GM12891 (cell line): ENCODE data around the gene VEZT.

ENCODE experiments used
- PAX5 ChIP-seq: IDR thresholded peaks from 2 replicates; pipeline ENCODE4 v1.6.1; 2011; ENCODE audit warnings: low read length, moderate library complexity, mild to moderate bottlenecking; ENCODE audit not compliant: insufficient read depth, severe bottlenecking
- POLR2A ChIP-seq: IDR thresholded peaks from 2 replicates; pipeline ENCODE4 v1.6.1; 2011; ENCODE audit warnings: low read depth, low read length, control low read depth
- POLR2AphosphoS5 ChIP-seq: IDR thresholded peaks from 2 replicates; pipeline ENCODE4 v1.6.1; 2011; ENCODE audit warnings: low read depth, low read length, control low read depth
- TAF1 ChIP-seq: IDR thresholded peaks from 2 replicates; pipeline ENCODE4 v1.6.1; 2011; ENCODE audit warnings: low read depth, low read length, control low read depth

- TF ChIP-seq TAF1 (no peak), POLR2A (no peak), POLR2AphosphoS5 (no peak), PAX5 (no peak)
These were observed 35.8 kb downstream of the VEZT start for GRCh38 chr12:95253386-95253785.
